Right atrium auricular region (tissue), 2 donors: ENCODE data around the gene DIP2B. TPM values are rescaled to one million over a fixed set of nuclear protein-coding genes. Genes with fewer than 3 reads are reported as not detected.

Experiments
- DNase-seq: peaks from one replicate; pipeline ENCODE4 v3.0.0-alpha.2; 2019; ENCODE audit warnings: low spot score
- H3K27ac ChIP-seq, 2 donors: fragments of 200-600 bp; sonication (generic); 1 replicate in 1 of 2; 2 replicates in 1 of 2; pipeline ENCODE4 v1.5.1; 2016 to 2019
- H3K27me3 ChIP-seq, 2 donors: fragments of 200-600 bp; sonication (generic); one replicate each; pipeline versions ENCODE4 v1.5.1 to v1.6.0; 2017 to 2019
- H3K36me3 ChIP-seq: fragments of 200-600 bp; sonication (generic); one replicate; pipeline ENCODE4 v1.5.1; 2016
- H3K4me1 ChIP-seq, 2 donors: fragments of 200-600 bp; sonication (generic); one replicate each; pipeline versions ENCODE4 v1.5.1 to v1.6.0; 2017 to 2019
- H3K4me3 ChIP-seq, 2 donors: fragments of 200-600 bp; sonication (generic); 1 replicate in 1 of 2; 2 replicates in 1 of 2; pipeline ENCODE4 v1.5.1; 2017 to 2019; ENCODE audit warnings: mild to moderate bottlenecking in 1 of 2, moderate library complexity in 1 of 2
- H3K9me3 ChIP-seq, 2 donors: fragments of 200-600 bp; sonication (generic); one replicate each; pipeline ENCODE4 v1.5.1; 2019
- CTCF ChIP-seq, 2 donors: fragments of 200-600 bp; sonication (generic); IDR thresholded peaks; one replicate each; pipeline ENCODE4 v1.5.1; 2019; ENCODE audit warnings: antibody characterized with exemption in 2 of 2
- total RNA-seq, 2 donors: library from RNA; depleted of rRNA; stranded (reverse); fragments of >200 nt; gene quantifications; one replicate each; pipeline ENCODE4 v1.1.0, GENCODE V29; 2016

DIP2B gene
- total RNA-seq, 2 donors from 2014 or later, result 11.6 to 15.2 TPM

GRCh38 chr12:50507474-50507838, 2.7 kb downstream of the DIP2B start:
- no peak overlapping the region for H3K4me3 ChIP-seq

GRCh38 chr12:50507930-50508329, 3.1 kb downstream of the DIP2B start:
- Histone ChIP-seq H3K27me3 (no peaks in the 10 kb centered on the region), H3K4me1 (peaks cover 0 to 57% of the 10 kb centered on the region in 2 donors), H3K4me3 (no peak overlapping the region), H3K9me3 (no peaks in the 10 kb centered on the region), H3K36me3 (no peaks in the 10 kb centered on the region), H3K27ac (no peak overlapping the region)
- DNase-seq, result no peak
- no peak for TF ChIP-seq CTCF (IDR thresholded peaks at IDR 0.05)

More at GRCh38 chr12:50507474-50507838, 2.7 kb downstream of the DIP2B start:
- H3K27me3 ChIP-seq, result no peaks in the 10 kb centered on the region
- peaks cover 0 to 57% of the 10 kb centered on the region in 2 donors for H3K4me1 ChIP-seq
- no peaks in the 10 kb centered on the region for H3K36me3 ChIP-seq
- no peak overlapping the region for H3K27ac ChIP-seq
- no peak for DNase-seq
- no peak for TF ChIP-seq CTCF (IDR thresholded peaks at IDR 0.05)
- H3K9me3 ChIP-seq, result no peaks in the 10 kb centered on the region

GRCh38 chr12:50508414-50508813, 3.6 kb downstream of the DIP2B start:
- Histone ChIP-seq H3K36me3 (no peaks in the 10 kb centered on the region), H3K9me3 (no peaks in the 10 kb centered on the region), H3K27ac (no peak overlapping the region), H3K27me3 (no peaks in the 10 kb centered on the region), H3K4me3 (no peak overlapping the region), H3K4me1 (peaks cover 0 to 57% of the 10 kb centered on the region in 2 donors)
- no peak for DNase-seq
- TF ChIP-seq CTCF (IDR thresholded peaks at IDR 0.05), result no peak

- no peak for TF ChIP-seq CTCF (IDR thresholded peaks at IDR 0.05)
- no peaks in the 10 kb centered on the region for H3K36me3 ChIP-seq
- H3K9me3 ChIP-seq, result no peaks in the 10 kb centered on the region
- H3K27ac ChIP-seq, result no peak overlapping the region
- no peaks in the 10 kb centered on the region for H3K27me3 ChIP-seq
- no peak overlapping the region for H3K4me3 ChIP-seq
- H3K4me1 ChIP-seq, result peaks cover 0 to 57% of the 10 kb centered on the region in 2 donors
- no peak for DNase-seq
Measured at GRCh38 chr12:50508970-50509663, 4.3 kb downstream of the DIP2B start.

- TF ChIP-seq CTCF (IDR thresholded peaks at IDR 0.05), result no peak
- no peaks in the 10 kb centered on the region for H3K27me3 ChIP-seq
- no peaks in the 10 kb centered on the region for H3K36me3 ChIP-seq
- no peaks in the 10 kb centered on the region for H3K9me3 ChIP-seq
- no peak for DNase-seq
- no peak overlapping the region for H3K4me3 ChIP-seq
- peaks cover 0 to 30% of the 10 kb centered on the region in 2 donors for H3K4me1 ChIP-seq
- no peak overlapping the region for H3K27ac ChIP-seq
Measured at GRCh38 chr12:50514526-50515276, 9.9 kb downstream of the DIP2B start.
